Ascending aorta (tissue), 2 donors: ENCODE measurements around the gene TRABD2B. TPM values are rescaled to one million over a fixed set of nuclear protein-coding genes. Genes with fewer than 3 reads are reported as not detected.

Source experiments
- DNase-seq, 2 donors: peaks; one replicate each; pipeline ENCODE4 v3.0.0-alpha.2; 2019; ENCODE audit warnings: low spot score in 2 of 2
- H3K27ac ChIP-seq, 2 donors: fragments of 200-600 bp; sonication (generic); one replicate each; pipeline ENCODE4 v1.5.1; 2016 to 2017; ENCODE audit warnings: mild to moderate bottlenecking in 1 of 2
- H3K27me3 ChIP-seq: fragments of 200-600 bp; sonication (generic); one replicate; pipeline ENCODE4 v1.5.1; 2017
- H3K36me3 ChIP-seq, 2 donors: fragments of 200-600 bp; sonication (generic); one replicate each; pipeline ENCODE4 v1.5.1; 2016
- H3K4me1 ChIP-seq, 2 donors: fragments of 200-600 bp; sonication (generic); one replicate each; pipeline ENCODE4 v1.5.1; 2016 to 2017; ENCODE audit warnings: mild to moderate bottlenecking in 1 of 2
- H3K4me3 ChIP-seq, 2 donors: fragments of 200-600 bp; sonication (generic); one replicate each; pipeline ENCODE4 v1.5.1; 2016 to 2017; ENCODE audit warnings: mild to moderate bottlenecking in 1 of 2
- H3K9me3 ChIP-seq, 2 donors: fragments of 200-600 bp; sonication (generic); one replicate each; pipeline ENCODE4 v1.5.1; 2016
- CTCF ChIP-seq, 3 experiments: fragments of 200-600 bp in 2 of 3; fragments of 450-650 bp in 1 of 3; sonication (generic) in 2 of 3; IDR thresholded peaks; one replicate each; pipeline ENCODE4 v1.5.1; 2016 to 2019; ENCODE audit warnings: antibody characterized with exemption in 3 of 3, mild to moderate bottlenecking in 1 of 3, moderate library complexity in 1 of 3
- intact Hi-C: fragments of 100-400 bp; cut with DNase I; formaldehyde crosslinking; loops from one replicate; pipeline ENCODE4 v1.15.1; 2023
- total RNA-seq: library from RNA; depleted of rRNA; stranded (reverse); fragments of >200 nt; gene quantifications from one replicate; pipeline ENCODE4 v1.1.0, GENCODE V29; 2016

The TRABD2B gene
- total RNA-seq, 1 donor from 2014 or later, result 7.9 TPM

GRCh38 chr1:47953661-47954060 is 43.5 kb downstream of the TRABD2B start:
- intact Hi-C loops, result no loop called here
- no peak for DNase-seq
- Histone ChIP-seq H3K9me3 (no peaks in the 10 kb centered on the region), H3K27me3 (no peaks in the 10 kb centered on the region), H3K36me3 (no peaks in the 10 kb centered on the region), H3K27ac (no peak overlapping the region), H3K4me3 (no peak overlapping the region), H3K4me1 (no peaks in the 10 kb centered on the region)
- no peak for TF ChIP-seq CTCF (IDR thresholded peaks at IDR 0.05)

- Histone ChIP-seq H3K9me3 (no peaks in the 10 kb centered on the region), H3K36me3 (no peaks in the 10 kb centered on the region), H3K27ac (no peak overlapping the region), H3K4me3 (no peak overlapping the region), H3K4me1 (no peaks in the 10 kb centered on the region), H3K27me3 (no peaks in the 10 kb centered on the region)
- no peak for TF ChIP-seq CTCF (IDR thresholded peaks at IDR 0.05)
- DNase-seq, result no peak
- intact Hi-C loops, result no loop called here
Observed at GRCh38 chr1:47951545-47952235, 45.5 kb downstream of the TRABD2B start.

- intact Hi-C loops, result no loop called here
- Histone ChIP-seq H3K27ac (no peak overlapping the region), H3K4me1 (no peaks in the 10 kb centered on the region), H3K36me3 (no peaks in the 10 kb centered on the region), H3K9me3 (no peaks in the 10 kb centered on the region), H3K27me3 (no peaks in the 10 kb centered on the region), H3K4me3 (no peak overlapping the region)
- no peak for TF ChIP-seq CTCF (IDR thresholded peaks at IDR 0.05)
- DNase-seq, result no peak
Observed at GRCh38 chr1:47951026-47951425, 46.2 kb downstream of the TRABD2B start.

GRCh38 chr1:47950471-47950870 is 46.7 kb downstream of the TRABD2B start:
- Histone ChIP-seq H3K27me3 (no peaks in the 10 kb centered on the region), H3K9me3 (no peaks in the 10 kb centered on the region), H3K27ac (no peak overlapping the region), H3K4me1 (no peaks in the 10 kb centered on the region), H3K4me3 (no peak overlapping the region), H3K36me3 (no peaks in the 10 kb centered on the region)
- intact Hi-C loops, result no loop called here
- no peak for DNase-seq
- no peak for TF ChIP-seq CTCF (IDR thresholded peaks at IDR 0.05)

- Histone ChIP-seq H3K9me3 (no peaks in the 10 kb centered on the region), H3K36me3 (no peaks in the 10 kb centered on the region), H3K27me3 (no peaks in the 10 kb centered on the region), H3K4me3 (no peak overlapping the region), H3K4me1 (no peaks in the 10 kb centered on the region), H3K27ac (no peak overlapping the region)
- DNase-seq, result no peak
- intact Hi-C loops, result no loop called here
- TF ChIP-seq CTCF (IDR thresholded peaks at IDR 0.05), result no peak
Observed at GRCh38 chr1:47948126-47948525, 49.1 kb downstream of the TRABD2B start.

- Histone ChIP-seq H3K9me3 (no peaks in the 10 kb centered on the region), H3K4me1 (no peaks in the 10 kb centered on the region), H3K27ac (no peak overlapping the region), H3K4me3 (no peak overlapping the region), H3K36me3 (no peaks in the 10 kb centered on the region), H3K27me3 (no peaks in the 10 kb centered on the region)
- intact Hi-C loops, result no loop called here
- DNase-seq, result no peak
- TF ChIP-seq CTCF (IDR thresholded peaks at IDR 0.05), result no peak
Observed at GRCh38 chr1:47947531-47947930, 49.7 kb downstream of the TRABD2B start.
